Right cardiac atrium (tissue), 5 donors: ENCODE data around the gene RPLP2. TPM values are rescaled to one million over a fixed set of nuclear protein-coding genes. Genes with fewer than 3 reads are reported as not detected.
A peak's percentile ranks its signal among the peaks of the same experiment; 100 is the strongest.

ENCODE experiments used
- ATAC-seq, 2 donors: fragments of 200-7000 bp; cut with Tn5 transposase; one replicate each; pipeline versions ENCODE4 v1.8.0 to v1.9.1; 2020; ENCODE audit warnings: moderate library complexity in 2 of 2, mild to moderate bottlenecking in 1 of 2
- DNase-seq, 3 donors: peaks; one replicate each; pipeline ENCODE4 v3.0.0-alpha.2; 2020
- H3K27ac ChIP-seq: one replicate; pipeline ENCODE4 v1.5.1; 2013; ENCODE audit warnings: mild to moderate bottlenecking, low read length, control low read depth, moderate library complexity
- H3K27me3 ChIP-seq: one replicate; pipeline ENCODE4 v1.6.1; 2013; ENCODE audit not compliant: control insufficient read depth, insufficient read depth
- H3K4me1 ChIP-seq: one replicate; pipeline ENCODE4 v1.6.1; 2013; ENCODE audit warnings: low read length; ENCODE audit not compliant: control insufficient read depth, insufficient read depth
- H3K4me3 ChIP-seq: one replicate; pipeline ENCODE4 v1.5.1; 2013; ENCODE audit warnings: low read length, control low read depth
- H3K9me3 ChIP-seq: one replicate; pipeline ENCODE4 v1.6.1; 2013; ENCODE audit warnings: low read length; ENCODE audit not compliant: control insufficient read depth
- WGBS: extraction: QIAGEN DNeasy Blood & Tissue Kit; methylation state at CpG from one replicate; pipeline ENCODE4 v1.1.7; 2013; 5-methylcytosine and 5-hydroxymethylcytosine counted together
- intact Hi-C, 4 donors: fragments of 100-400 bp; cut with DNase I; formaldehyde crosslinking; loops; one replicate each; pipeline versions ENCODE4 v1.11.0 to v1.14.0; 2022 to 2023
- polyA plus RNA-seq: library from polyadenylated mRNA; stranded (reverse); fragments of 200-250 nt; gene quantifications from one replicate; pipeline ENCODE4 v1.2.3, GENCODE V29; 2013
- total RNA-seq, 4 donors: library from RNA; stranded (reverse); fragmentation: NEBNext Ultra II Directional; extraction: Animal tissue kit (Norgen Biotek cat#: 25700); gene quantifications; one replicate each; pipeline ENCODE4 v1.2.1, GENCODE V29; 2021
- donor health status: healthy with polysubstance abuse.
- donor health status: DM: no; HTN: yes; CAD: no.
- donor health status: DM: no; HTN: no; CAD: no.
- donor health status: DM: no; HTN: yes; CAD: no; lungs with severe emphysema.
- donor health status: DM: yes; HTN: yes; CAD: no.

The RPLP2 gene
- total and polyA plus RNA-seq, 5 donors, result 859 to 1,291 (median 1,062) TPM

DNA sequence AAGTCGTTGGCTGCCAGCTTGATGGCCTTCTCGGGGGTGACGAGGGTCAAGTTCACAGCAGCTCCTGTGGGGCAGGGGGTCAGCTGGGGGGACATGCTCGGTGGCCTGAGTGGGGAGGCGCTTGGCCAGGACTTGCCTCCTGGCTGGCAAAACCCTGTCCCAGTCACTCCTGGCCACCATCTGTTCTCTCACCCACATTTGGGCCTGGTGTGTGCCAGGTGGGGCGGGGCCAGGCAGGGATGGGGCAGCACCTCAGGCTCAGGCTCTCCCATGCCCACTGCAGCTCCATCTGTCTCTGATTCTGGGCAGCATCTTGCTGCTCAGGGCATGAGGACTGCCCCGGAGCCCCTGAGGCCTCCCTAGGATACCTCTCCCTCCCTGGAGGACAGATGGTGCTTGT, 16.2 kb upstream of the RPLP2 start:
- ATAC-seq, result no peak

DNA sequence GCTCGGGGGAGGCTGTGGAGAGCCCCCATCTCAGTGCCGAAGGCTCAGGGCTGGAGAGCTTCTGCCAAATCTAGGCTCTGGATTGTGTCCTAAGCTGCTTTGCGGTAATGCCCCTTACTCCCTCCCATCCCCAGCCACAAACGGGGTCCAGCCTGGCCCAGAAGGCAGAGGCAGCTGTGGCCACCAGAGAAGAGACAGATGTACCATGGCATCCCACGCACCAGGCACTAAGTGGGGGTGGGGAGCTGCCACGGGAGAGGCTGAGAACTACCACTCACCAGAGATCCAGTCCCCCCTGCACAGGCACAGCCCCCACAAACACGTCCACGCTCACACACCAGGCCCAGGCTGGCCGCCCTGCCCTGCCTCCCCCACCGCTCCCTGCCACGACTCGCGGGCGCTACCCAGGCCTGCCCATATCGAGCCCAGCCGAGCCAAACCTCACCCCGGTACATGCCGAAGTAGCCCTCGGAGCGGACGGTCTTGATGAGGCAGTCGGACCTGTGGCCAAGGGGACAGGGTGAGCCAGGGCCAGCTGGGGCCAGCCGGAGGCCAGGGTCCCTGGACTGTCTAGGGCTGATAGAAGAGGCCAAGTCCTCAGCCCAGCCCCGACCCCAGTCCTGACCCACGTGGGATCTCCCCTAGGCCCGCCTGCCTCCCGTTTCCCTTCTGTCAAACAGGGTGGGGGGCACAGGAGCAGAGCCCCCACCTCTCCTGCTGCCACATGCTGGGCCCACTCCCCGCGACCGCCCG, 15.6 kb upstream of the RPLP2 start:
- Histone ChIP-seq H3K27me3 (no peaks in the 10 kb centered on the region), H3K27ac (no peak overlapping the region), H3K9me3 (no peaks in the 10 kb centered on the region), H3K4me1 (peaks cover 6% of the 10 kb centered on the region), H3K4me3 (no peak overlapping the region)
- ATAC-seq (no peak), DNase-seq (no peak)
- WGBS, result 89% methylated on average over 31 of the region's 31 CpGs
- intact Hi-C loops, result no loop called here

More for the DNA sequence above, 16.2 kb upstream of the RPLP2 start:
- 85% methylated on average over 7 of the region's 7 CpGs for WGBS
- no peak for DNase-seq
- Histone ChIP-seq H3K27me3 (no peaks in the 10 kb centered on the region), H3K9me3 (no peaks in the 10 kb centered on the region), H3K4me1 (peaks cover 6% of the 10 kb centered on the region), H3K4me3 (no peak overlapping the region), H3K27ac (no peak overlapping the region)
- intact Hi-C loops, result no loop called here

DNA sequence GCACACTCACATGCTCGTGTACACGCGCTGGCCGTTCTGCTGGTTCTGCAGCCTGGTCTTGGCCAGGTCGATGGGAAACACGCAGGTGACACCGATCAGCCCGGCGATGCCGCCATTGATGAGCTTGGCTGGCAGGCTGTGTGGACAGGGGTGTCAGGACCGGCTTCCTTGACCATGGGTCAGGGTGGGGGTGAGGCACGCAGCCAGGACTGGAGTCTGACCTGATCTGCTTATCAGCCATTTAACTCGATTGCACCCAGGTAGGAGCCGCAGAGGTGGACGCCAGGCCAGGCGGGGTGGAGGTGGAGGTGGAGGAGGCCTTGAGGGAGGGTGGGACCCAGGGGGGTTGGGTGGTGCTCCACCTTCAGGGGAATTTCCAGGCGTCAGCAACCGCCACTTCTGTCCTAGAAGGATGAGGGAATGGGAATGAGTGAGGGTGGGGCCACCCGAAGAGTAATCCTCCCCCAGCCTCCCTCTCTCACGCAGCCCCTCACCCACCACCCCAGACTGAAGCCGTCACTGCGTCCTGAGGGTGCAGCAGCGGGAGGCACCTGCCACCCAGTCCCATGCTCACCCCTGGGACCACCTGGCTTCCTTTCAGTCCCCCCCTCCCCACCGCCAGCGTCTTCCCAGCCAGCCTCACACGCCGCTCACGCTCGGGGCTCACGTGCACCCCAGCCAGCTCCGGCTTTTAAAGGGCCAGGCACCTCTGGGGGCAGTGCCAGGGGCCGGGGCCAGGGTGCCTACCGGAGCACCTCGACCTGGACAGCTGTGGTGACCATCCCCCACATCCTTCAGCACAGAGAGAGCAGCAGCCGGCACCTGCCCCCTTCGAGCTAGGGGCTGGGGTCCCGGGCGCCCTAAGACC, 14.8 kb upstream of the RPLP2 start:
- intact Hi-C loops, result no loop called here
- ATAC-seq, result no peak
- H3K9me3 ChIP-seq, result no peaks in the 10 kb centered on the region
- peaks cover 6% of the 10 kb centered on the region for H3K4me1 ChIP-seq
- 68% methylated on average over 38 of the region's 38 CpGs for WGBS
- peak overlapping the region; percentile 46 for H3K4me3 ChIP-seq
- no peak overlapping the region for H3K27ac ChIP-seq
- DNase-seq, result no peak
- no peaks in the 10 kb centered on the region for H3K27me3 ChIP-seq

DNA sequence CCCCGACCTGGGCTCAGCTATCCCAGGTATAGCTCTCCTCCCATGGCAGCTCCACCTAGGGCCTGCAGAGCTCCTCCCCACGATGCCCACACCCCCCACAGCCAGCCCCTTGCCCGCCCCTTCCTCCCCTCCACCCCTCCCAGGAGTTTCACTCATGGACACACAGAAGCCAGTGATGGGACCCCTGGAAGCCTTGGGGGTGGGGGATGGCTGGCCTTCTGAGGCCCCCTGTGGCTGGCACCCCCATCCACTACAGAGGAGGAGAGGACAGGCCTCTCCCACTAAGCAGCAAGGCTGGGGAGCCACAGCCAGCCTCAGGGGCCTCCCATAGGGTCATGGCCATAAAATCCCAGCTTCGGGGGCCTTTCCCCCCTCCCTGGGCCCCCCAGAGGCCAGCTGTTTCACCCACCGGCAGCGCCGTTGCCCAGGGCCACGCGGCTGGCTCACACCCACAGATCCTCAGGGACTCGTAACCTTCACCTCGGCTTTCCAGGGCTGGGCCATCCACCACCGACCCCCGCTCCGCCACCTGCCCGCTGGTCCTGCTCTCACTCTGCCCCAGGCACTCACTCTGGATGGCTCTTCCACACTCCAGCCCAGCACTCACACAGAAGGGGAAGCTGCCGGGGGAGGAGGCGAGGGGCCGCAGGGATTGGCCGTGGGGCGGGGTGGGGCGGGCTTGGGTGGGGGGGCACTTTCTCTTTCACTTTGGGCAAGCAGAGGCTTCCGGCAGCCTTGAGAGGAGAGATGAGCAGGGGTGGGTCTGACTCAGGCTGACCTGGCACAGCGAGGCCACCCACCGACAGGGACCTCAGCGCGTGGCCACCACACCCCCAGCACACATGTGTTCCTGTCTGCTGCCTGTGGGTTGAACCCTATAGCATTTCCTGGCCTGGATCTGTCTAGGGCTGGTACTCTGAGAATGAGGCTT, 13.9 kb upstream of the RPLP2 start:
- peaks cover 6% of the 10 kb centered on the region for H3K4me1 ChIP-seq
- no peaks in the 10 kb centered on the region for H3K9me3 ChIP-seq
- H3K4me3 ChIP-seq, result peak overlapping the region; percentile 46
- H3K27me3 ChIP-seq, result no peaks in the 10 kb centered on the region
- peak overlapping the region; percentile 33 for H3K27ac ChIP-seq
- peak; percentile 76 to 91 (median 91) for DNase-seq
- peak; percentile 61 to 63 for ATAC-seq
- 7% methylated on average over 26 of the region's 26 CpGs for WGBS
- intact Hi-C loops, result no loop called here

DNA sequence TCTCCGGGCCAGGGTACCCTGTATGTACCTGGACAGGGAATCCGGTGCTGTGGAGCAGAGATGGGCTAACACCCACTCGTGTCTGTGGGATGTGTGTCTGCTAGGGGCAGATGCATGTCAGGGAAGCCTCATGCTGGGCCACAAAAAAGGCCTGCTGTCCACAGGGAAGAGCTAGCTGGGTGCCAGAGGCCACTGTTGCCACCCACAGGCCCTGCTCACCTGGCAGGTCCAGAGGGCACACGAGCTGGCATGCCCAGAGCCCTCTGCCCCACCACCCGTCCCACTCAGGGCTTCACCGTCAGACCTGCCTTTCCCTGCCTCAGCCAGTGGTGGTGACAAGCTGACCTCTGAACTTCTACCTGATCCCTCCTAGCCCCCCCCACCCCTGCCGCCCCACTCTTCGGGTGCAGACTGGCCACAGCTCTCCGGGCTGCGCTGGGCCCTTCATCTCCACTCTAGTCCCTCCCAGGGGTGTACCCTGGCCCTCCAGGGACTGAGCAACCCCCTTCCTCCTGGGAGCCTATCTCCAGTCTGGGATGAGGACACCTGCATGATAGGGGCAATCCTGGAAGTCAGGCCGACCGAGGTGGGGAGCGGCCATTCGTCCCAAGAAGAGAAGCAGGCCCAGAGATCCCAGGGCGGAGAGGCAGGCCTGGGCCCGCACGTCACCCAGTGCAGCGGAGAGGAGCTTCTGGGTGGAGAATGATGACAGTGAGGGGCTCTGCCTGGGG, 13.0 kb upstream of the RPLP2 start:
- Histone ChIP-seq H3K9me3 (no peaks in the 10 kb centered on the region), H3K27ac (peak overlapping the region; percentile 33), H3K27me3 (no peaks in the 10 kb centered on the region), H3K4me3 (peak overlapping the region; percentile 66), H3K4me1 (peaks cover 6% of the 10 kb centered on the region)
- peak in 1 of 3 donors; percentile 71 for DNase-seq
- intact Hi-C loops, result no loop called here
- ATAC-seq, result peak in 1 of 2 donors; percentile 0
- 21% methylated on average over 18 of the region's 18 CpGs for WGBS

DNA sequence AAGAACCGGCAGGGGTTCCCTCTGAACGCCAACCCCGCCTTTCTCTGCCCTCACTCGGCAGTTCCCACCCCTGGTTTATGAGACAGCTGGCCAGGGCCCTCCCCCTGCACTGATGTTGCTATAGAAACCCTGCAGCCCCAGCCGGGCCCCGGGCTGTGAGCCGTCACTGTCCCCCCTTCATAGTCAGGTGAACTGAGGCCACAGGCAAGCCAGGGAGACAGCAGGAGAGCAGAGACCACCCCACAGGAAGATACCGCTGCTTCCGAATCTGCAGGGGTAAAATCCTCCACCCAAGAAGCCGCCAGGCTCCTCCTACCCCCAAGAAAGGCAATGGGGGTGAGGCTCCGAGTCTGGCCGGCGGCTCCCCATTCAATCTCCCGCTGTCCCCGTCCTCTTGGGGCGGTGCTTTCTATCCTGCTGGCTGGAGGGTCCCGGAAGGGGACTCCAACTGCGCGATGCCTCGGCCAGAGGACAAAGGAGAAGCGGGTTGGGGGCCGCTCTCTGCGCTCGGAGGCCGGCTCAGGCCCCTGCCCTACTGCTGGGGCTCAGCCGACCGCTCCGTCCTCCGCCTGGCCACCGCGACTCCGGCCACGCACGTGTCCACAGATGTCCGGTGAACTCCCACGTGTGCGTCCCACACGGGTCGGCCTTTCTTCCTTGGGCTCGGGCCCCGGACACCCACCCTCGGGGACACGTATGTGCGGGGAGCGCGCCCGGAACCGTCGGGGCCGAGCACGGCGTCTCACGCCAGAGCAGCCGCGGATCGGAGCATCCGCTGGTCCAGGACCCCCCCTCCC, 12.3 kb upstream of the RPLP2 start:
- Histone ChIP-seq H3K4me3 (peak overlapping the region; percentile 66), H3K9me3 (no peaks in the 10 kb centered on the region), H3K27ac (peak overlapping the region; percentile 26), H3K27me3 (no peaks in the 10 kb centered on the region), H3K4me1 (peaks cover 6% of the 10 kb centered on the region)
- ATAC-seq (peak; percentile 53 to 61), DNase-seq (peak; percentile 75 to 89 (median 87))
- intact Hi-C loops, result no loop called here
- under 1% methylated on average over 57 of the region's 57 CpGs for WGBS

DNA sequence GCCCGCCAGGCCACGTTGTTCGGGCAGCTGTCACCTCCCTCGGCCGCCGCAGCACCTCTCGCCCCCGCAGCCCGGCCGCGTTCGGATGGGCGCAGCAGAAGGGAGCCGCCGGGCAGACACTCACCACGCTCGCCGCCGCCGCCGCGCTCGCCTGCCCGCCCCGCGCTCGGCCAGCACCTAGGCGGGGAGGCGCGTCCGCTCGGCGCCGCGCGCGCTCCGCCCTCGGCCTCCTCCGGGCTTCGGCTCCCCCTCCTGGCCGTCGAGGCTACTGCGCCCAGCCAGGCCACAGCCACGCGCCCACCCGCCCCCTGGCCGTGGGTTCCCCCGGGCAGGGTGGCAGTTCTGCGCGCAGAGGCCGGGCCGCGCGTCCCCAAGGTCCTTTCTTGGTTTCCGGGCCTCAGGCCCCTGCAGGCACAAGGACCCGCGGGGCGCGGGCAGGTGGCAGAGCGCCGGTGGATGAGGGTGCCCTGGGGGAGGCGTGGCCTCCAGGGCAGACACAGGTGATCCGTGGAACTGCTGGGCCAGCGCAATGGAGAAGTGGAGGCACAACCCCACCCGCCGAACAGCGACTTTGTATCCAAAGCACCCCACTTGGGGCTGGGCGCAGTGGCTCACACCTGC, 11.6 kb upstream of the RPLP2 start, which contains the start of gene SLC25A22:
SLC25A22 (minus strand) TSS at position 189 of the 621 bp plus-strand sequence. CDS start 3,275 bp downstream, outside the sequence.
- Histone ChIP-seq H3K9me3 (no peaks in the 10 kb centered on the region), H3K4me1 (peaks cover 6% of the 10 kb centered on the region), H3K27me3 (no peaks in the 10 kb centered on the region), H3K4me3 (peak within 1 kb of the TSS; percentile 66), H3K27ac (peak within 1 kb of the TSS; percentile 26)
- 4% methylated on average over 69 of the region's 69 CpGs for WGBS
- peak; percentile 59 to 61 for ATAC-seq
- intact Hi-C loops, result no loop called here
- peak; percentile 80 to 93 (median 93) for DNase-seq

DNA sequence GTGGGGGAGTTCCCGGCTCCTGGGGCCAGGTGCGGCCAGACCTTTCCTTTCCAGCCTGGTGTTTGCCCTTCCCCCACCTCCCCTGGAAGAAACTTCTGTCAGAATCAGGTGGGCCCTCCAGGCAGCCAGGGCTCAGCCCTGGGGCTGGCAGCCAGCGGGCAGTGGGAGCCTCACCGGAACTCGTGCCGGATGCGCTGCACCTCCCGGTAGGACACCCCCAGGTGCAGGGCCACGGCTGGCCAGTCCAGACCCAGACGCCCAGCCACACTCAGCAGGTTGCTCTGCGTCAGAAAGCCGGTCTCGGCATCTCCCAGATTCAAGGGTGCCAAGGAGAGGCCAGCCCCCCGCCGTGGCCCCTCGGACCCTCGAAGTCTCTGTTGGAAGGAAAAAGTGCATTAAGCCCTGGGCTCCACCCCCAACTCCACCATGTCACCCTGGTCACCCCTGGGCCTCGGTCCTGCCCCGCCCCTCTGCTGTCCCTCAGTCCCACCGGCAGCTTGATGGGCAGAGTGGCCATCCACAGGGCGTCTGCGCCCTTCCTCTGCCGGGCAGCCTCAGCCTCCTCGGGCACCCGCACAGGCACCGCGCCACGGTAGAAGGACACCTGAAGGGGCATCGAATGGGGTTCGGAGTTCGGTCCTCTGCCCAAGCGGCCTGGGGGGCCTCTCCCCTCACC, 10.0 kb upstream of the RPLP2 start:
- intact Hi-C loops, result no loop called here
- H3K27ac ChIP-seq, result no peak overlapping the region
- 94% methylated on average over 32 of the region's 32 CpGs for WGBS
- H3K9me3 ChIP-seq, result no peaks in the 10 kb centered on the region
- peaks cover 8% of the 10 kb centered on the region for H3K4me1 ChIP-seq
- no peak overlapping the region for H3K4me3 ChIP-seq
- ATAC-seq (no peak), DNase-seq (peak in 2 of 3 donors; percentile 61 to 67)
- no peaks in the 10 kb centered on the region for H3K27me3 ChIP-seq

DNA sequence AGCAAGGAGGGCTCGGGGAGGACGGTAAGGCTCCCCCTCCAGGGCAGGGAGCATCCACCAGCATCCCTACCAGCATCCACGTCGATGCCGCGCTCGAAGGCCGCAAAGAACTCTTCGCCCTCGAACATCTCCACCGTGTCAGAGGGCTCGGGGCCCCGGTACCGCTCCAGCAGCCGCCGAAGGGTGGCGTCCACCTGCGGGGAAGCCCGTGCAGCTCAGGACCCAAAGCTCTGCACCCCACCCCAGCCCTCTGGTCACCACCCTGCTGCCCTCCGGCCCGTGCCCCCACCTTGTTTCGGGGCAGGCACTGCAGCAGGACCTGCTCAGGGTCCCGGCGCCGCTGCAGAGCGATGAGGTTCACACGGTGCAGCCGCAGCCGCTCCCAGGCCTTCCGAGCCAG, 9.3 kb upstream of the RPLP2 start:
- peaks cover 8% of the 10 kb centered on the region for H3K4me1 ChIP-seq
- no peaks in the 10 kb centered on the region for H3K9me3 ChIP-seq
- ATAC-seq (no peak), DNase-seq (peak in 1 of 3 donors; percentile 61)
- no peaks in the 10 kb centered on the region for H3K27me3 ChIP-seq
- WGBS, result 93% methylated on average over 30 of the region's 30 CpGs
- intact Hi-C loops, result no loop called here
- no peak overlapping the region for H3K27ac ChIP-seq
- no peak overlapping the region for H3K4me3 ChIP-seq
